ENCODE data around the gene WIPI1. TPM values are rescaled to one million over a fixed set of nuclear protein-coding genes. Genes with fewer than 3 reads are reported as not detected.

Gene WIPI1
- total and polyA plus RNA-seq, 9 of the 15 experiments (the other 6 are each of a cell fraction or from before 2014, with no cell fraction given) = 3.7 to 23.5 (median 11.8) TPM

- TF ChIP-seq FOXK2 (conservative IDR thresholded peaks at IDR 0.05 in 1 of 2, IDR thresholded peaks at IDR 0.05 in 1 of 2; ENCODE audit: low read depth in 2 of 2) (no peak), SUPT5H (IDR thresholded peaks at IDR 0.05) (peak; percentile 32; the same call in 1 of the 2 replicates), NFE2 (IDR thresholded peaks at IDR 0.05; ENCODE audit: low read depth) (no peak), CREM (IDR thresholded peaks at IDR 0.05; ENCODE audit: low read depth) (no peak), ZNF395 (CRISPR knock-in tag; IDR thresholded peaks at IDR 0.05) (peak; percentile 86), ASH1L (IDR thresholded peaks at IDR 0.05; ENCODE audit: borderline replicate concordance, low read depth, partially characterized antibody) (no peak), RBM34 (IDR thresholded peaks at IDR 0.05; ENCODE audit: borderline replicate concordance, insufficient read depth, low read length) (no peak), POLR2AphosphoS2 (IDR thresholded peaks at IDR 0.05; ENCODE audit: low read length) (no peak), ZNF668 (CRISPR knock-in tag; IDR thresholded peaks at IDR 0.05) (no peak), LCOR (CRISPR knock-in tag; IDR thresholded peaks at IDR 0.05) (no peak), ZNF232 (CRISPR knock-in tag; IDR thresholded peaks at IDR 0.05) (no peak), ZNF140 (CRISPR knock-in tag; IDR thresholded peaks at IDR 0.05) (no peak), RBFOX2 (IDR thresholded peaks at IDR 0.05; ENCODE audit: low read depth, low read length) (0 out of 2 replicates have a peak, but pooled peaks have one; percentile 56), POLR2AphosphoS5 (IDR thresholded peaks at IDR 0.05; ENCODE audit: control insufficient read depth, insufficient read depth, low read depth, low read length) (no peak), NFYB (IDR thresholded peaks at IDR 0.05; ENCODE audit: extremely low read depth, insufficient read length) (no peak), BRD4 (IDR thresholded peaks at IDR 0.05) (no peak), PML (IDR thresholded peaks at IDR 0.05; ENCODE audit: low read length) (peak; percentile 21; the same call in 1 of the 2 replicates), ZNF146 (CRISPR knock-in tag; IDR thresholded peaks at IDR 0.05; ENCODE audit: unreplicated experiment) (no peak), SREBF1 (IDR thresholded peaks at IDR 0.05; ENCODE audit: borderline replicate concordance, low read depth, low read length) (no peak), SAFB2 (IDR thresholded peaks at IDR 0.05; ENCODE audit: borderline replicate concordance, low read depth, low read length, severe bottlenecking) (no peak), FOXA3 (CRISPR knock-in tag; conservative IDR thresholded peaks at IDR 0.05 in 1 of 2, IDR thresholded peaks at IDR 0.05 in 1 of 2) (no peak)
- TF ChIP-seq, protein P1, sequence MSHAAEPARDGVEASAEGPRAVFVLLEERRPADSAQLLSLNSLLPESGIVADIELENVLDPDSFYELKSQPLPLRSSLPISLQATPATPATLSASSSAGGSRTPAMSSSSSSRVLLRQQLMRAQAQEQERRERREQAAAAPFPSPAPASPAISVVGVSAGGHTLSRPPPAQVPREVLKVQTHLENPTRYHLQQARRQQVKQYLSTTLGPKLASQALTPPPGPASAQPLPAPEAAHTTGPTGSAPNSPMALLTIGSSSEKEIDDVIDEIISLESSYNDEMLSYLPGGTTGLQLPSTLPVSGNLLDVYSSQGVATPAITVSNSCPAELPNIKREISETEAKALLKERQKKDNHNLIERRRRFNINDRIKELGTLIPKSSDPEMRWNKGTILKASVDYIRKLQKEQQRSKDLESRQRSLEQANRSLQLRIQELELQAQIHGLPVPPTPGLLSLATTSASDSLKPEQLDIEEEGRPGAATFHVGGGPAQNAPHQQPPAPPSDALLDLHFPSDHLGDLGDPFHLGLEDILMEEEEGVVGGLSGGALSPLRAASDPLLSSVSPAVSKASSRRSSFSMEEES (CRISPR knock-in tag; IDR thresholded peaks at IDR 0.05) = no peak
- TF ChIP-seq, protein P2, sequence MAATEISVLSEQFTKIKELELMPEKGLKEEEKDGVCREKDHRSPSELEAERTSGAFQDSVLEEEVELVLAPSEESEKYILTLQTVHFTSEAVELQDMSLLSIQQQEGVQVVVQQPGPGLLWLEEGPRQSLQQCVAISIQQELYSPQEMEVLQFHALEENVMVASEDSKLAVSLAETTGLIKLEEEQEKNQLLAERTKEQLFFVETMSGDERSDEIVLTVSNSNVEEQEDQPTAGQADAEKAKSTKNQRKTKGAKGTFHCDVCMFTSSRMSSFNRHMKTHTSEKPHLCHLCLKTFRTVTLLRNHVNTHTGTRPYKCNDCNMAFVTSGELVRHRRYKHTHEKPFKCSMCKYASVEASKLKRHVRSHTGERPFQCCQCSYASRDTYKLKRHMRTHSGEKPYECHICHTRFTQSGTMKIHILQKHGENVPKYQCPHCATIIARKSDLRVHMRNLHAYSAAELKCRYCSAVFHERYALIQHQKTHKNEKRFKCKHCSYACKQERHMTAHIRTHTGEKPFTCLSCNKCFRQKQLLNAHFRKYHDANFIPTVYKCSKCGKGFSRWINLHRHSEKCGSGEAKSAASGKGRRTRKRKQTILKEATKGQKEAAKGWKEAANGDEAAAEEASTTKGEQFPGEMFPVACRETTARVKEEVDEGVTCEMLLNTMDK (IDR thresholded peaks at IDR 0.05; ENCODE audit: borderline replicate concordance, insufficient read depth, low read depth, low read length, poor library complexity, severe bottlenecking) = no peak
- TF ChIP-seq, protein P3, sequence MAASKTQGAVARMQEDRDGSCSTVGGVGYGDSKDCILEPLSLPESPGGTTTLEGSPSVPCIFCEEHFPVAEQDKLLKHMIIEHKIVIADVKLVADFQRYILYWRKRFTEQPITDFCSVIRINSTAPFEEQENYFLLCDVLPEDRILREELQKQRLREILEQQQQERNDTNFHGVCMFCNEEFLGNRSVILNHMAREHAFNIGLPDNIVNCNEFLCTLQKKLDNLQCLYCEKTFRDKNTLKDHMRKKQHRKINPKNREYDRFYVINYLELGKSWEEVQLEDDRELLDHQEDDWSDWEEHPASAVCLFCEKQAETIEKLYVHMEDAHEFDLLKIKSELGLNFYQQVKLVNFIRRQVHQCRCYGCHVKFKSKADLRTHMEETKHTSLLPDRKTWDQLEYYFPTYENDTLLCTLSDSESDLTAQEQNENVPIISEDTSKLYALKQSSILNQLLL (CRISPR knock-in tag; IDR thresholded peaks at IDR 0.05; ENCODE audit: borderline replicate concordance) = no peak
Measured at GRCh38 chr17:68457168-68457538, at the start of gene WIPI1 (continued).

Measured in K562 (cell line).